HG03342 (cell line): ENCODE measurements around the gene PIP4K2B.

ENCODE experiments used
- ATAC-seq: cut with Tn5 transposase; IDR thresholded peaks from one replicate; pipeline ENCODE4 v1.9.1; 2021; ENCODE audit warnings: mild to moderate bottlenecking, moderate library complexity; ENCODE audit not compliant: unreplicated experiment

The PIP4K2B gene

GRCh38 chr17:38779965-38780752 lies 19.2 kb downstream of the PIP4K2B start:
- no peak for ATAC-seq

- ATAC-seq = no peak
These were observed 21.6 kb downstream of the PIP4K2B start for GRCh38 chr17:38777641-38778250.

GRCh38 chr17:38773258-38773657 lies 26.1 kb downstream of the PIP4K2B start:
- no peak for ATAC-seq

GRCh38 chr17:38768417-38768816 lies 30.9 kb downstream of the PIP4K2B start:
- ATAC-seq = no peak

- no peak for ATAC-seq
These were observed 33.0 kb downstream of the PIP4K2B start for GRCh38 chr17:38766341-38766740.

- no peak for ATAC-seq
These were observed 37.1 kb downstream of the PIP4K2B start for GRCh38 chr17:38762231-38762630.

GRCh38 chr17:38761612-38762011 lies 37.7 kb downstream of the PIP4K2B start:
- ATAC-seq = no peak

GRCh38 chr17:38753071-38753506 lies 46.3 kb downstream of the PIP4K2B start:
- no peak for ATAC-seq

GRCh38 chr17:38752308-38753070 lies 46.9 kb downstream of the PIP4K2B start, which contains the start of gene PSMB3:
Gene PSMB3, plus strand, starts transcription at chr17:38752741. Its CDS starts 86 bp downstream, at chr17:38752827.
- ATAC-seq = peak; percentile 74

- peak; percentile 22 for ATAC-seq
These were observed 47.5 kb downstream of the PIP4K2B start for GRCh38 chr17:38751808-38752307.

GRCh38 chr17:38751144-38751807 lies 48.1 kb downstream of the PIP4K2B start:
- no peak for ATAC-seq

- no peak for ATAC-seq
These were observed 48.8 kb downstream of the PIP4K2B start for GRCh38 chr17:38750312-38751121.

- no peak for ATAC-seq
These were observed 49.4 kb downstream of the PIP4K2B start for GRCh38 chr17:38750044-38750311.

GRCh38 chr17:38749223-38750043 lies 49.9 kb downstream of the PIP4K2B start:
- no peak for ATAC-seq

GRCh38 chr17:38748892-38749222 lies 50.5 kb downstream of the PIP4K2B start:
- ATAC-seq = no peak

GRCh38 chr17:38748149-38748891 lies 51.0 kb downstream of the PIP4K2B start, which contains the start of gene PCGF2:
Gene PCGF2, minus strand, starts transcription at chr17:38748336. Its CDS starts 7,934 bp downstream, at chr17:38740402.
- no peak for ATAC-seq

GRCh38 chr17:38747463-38748148 lies 51.8 kb downstream of the PIP4K2B start:
- ATAC-seq = no peak

GRCh38 chr17:38746849-38747462 lies 52.4 kb downstream of the PIP4K2B start:
- no peak for ATAC-seq
